HL-60 (cell line): Measurements from ENCODE around the gene IPCEF1.

ENCODE experiments used
- GABPA ChIP-seq: IDR thresholded peaks from 2 replicates; pipeline ENCODE4 v1.6.1; 2012; ENCODE audit warnings: low read depth
- TF ChIP-seq, protein P1 (sequence below): IDR thresholded peaks from one replicate; pipeline ENCODE4 v1.5.1; 2011; ENCODE audit warnings: low read length, control low read depth, inconsistent platforms; ENCODE audit not compliant: insufficient read depth

DNA sequence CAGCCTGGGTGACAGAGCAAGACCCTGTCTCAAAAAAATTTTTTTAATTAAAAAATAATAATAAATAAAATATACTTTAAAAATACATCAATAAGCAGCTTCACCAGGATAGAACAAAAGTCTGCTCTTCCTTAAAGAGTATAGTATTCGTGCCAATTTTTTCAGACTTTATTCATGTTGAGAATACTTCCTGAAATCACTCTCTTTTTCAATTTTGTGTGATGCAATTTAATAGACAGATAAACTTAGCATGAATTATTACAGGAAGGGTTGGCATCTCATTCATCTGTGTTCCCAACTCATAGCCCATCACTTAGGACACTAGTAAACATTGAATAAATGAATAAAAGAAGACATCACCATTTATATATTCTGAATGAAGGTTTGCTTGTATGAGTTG lies 52.4 kb downstream of the IPCEF1 start:
- TF ChIP-seq, protein P1, sequence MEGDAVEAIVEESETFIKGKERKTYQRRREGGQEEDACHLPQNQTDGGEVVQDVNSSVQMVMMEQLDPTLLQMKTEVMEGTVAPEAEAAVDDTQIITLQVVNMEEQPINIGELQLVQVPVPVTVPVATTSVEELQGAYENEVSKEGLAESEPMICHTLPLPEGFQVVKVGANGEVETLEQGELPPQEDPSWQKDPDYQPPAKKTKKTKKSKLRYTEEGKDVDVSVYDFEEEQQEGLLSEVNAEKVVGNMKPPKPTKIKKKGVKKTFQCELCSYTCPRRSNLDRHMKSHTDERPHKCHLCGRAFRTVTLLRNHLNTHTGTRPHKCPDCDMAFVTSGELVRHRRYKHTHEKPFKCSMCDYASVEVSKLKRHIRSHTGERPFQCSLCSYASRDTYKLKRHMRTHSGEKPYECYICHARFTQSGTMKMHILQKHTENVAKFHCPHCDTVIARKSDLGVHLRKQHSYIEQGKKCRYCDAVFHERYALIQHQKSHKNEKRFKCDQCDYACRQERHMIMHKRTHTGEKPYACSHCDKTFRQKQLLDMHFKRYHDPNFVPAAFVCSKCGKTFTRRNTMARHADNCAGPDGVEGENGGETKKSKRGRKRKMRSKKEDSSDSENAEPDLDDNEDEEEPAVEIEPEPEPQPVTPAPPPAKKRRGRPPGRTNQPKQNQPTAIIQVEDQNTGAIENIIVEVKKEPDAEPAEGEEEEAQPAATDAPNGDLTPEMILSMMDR = no peak
- no peak for TF ChIP-seq GABPA
